GM23248 (cell line): ENCODE data around the gene LRRC28. TPM values are rescaled to one million over a fixed set of nuclear protein-coding genes. Genes with fewer than 3 reads are reported as not detected.

Source experiments
- DNase-seq: peaks from one replicate; pipeline ENCODE4 v3.0.0-alpha.2; 2015
- H2AFZ ChIP-seq: fragments of 200-600 bp; sonication (generic); 2 replicates; pipeline ENCODE4 v1.6.1; 2016; ENCODE audit warnings: antibody characterized with exemption
- H3F3A ChIP-seq: fragments of 200-600 bp; sonication (generic); 2 replicates; pipeline ENCODE4 v1.6.1; 2016; ENCODE audit warnings: mild to moderate bottlenecking, antibody characterized with exemption, mixed run types; ENCODE audit not compliant: insufficient read depth
- H3K27ac ChIP-seq: fragments of 200-600 bp; sonication (generic); 2 replicates; pipeline ENCODE4 v1.5.1; 2016; ENCODE audit warnings: mild to moderate bottlenecking
- H3K27me3 ChIP-seq: fragments of 200-600 bp; sonication (generic); replicated peaks from 2 replicates; pipeline ENCODE4 v1.6.1; 2016; ENCODE audit warnings: mild to moderate bottlenecking; ENCODE audit not compliant: insufficient read depth
- H3K36me3 ChIP-seq: fragments of 200-600 bp; sonication (generic); 2 replicates; pipeline ENCODE4 v1.6.1; 2016; ENCODE audit warnings: low read depth, mild to moderate bottlenecking
- H3K4me1 ChIP-seq: fragments of 200-600 bp; sonication (generic); 2 replicates; pipeline ENCODE4 v1.6.1; 2016; ENCODE audit warnings: mild to moderate bottlenecking; ENCODE audit not compliant: insufficient read depth
- H3K4me2 ChIP-seq: fragments of 200-600 bp; sonication (generic); one replicate; pipeline ENCODE4 v1.6.1; 2016; ENCODE audit warnings: mild to moderate bottlenecking; ENCODE audit not compliant: unreplicated experiment
- H3K4me3 ChIP-seq: fragments of 200-600 bp; sonication (generic); 2 replicates; pipeline ENCODE4 v1.5.1; 2016; ENCODE audit warnings: mild to moderate bottlenecking
- H3K79me2 ChIP-seq: fragments of 200-600 bp; sonication (generic); 2 replicates; pipeline ENCODE4 v1.6.1; 2016; ENCODE audit warnings: mild to moderate bottlenecking; ENCODE audit not compliant: insufficient read depth
- H3K9ac ChIP-seq: fragments of 200-600 bp; sonication (generic); 2 replicates; pipeline ENCODE4 v1.6.1; 2016; ENCODE audit warnings: mild to moderate bottlenecking
- H3K9me2 ChIP-seq: fragments of 200-600 bp; sonication (generic); 2 replicates; pipeline ENCODE4 v1.6.1; 2016; ENCODE audit warnings: mixed run types, mild to moderate bottlenecking, moderate library complexity; ENCODE audit not compliant: insufficient read depth
- H3K9me3 ChIP-seq: fragments of 200-600 bp; sonication (generic); one replicate; pipeline ENCODE4 v1.6.1; 2017; ENCODE audit warnings: low read depth
- H4K20me1 ChIP-seq: fragments of 200-600 bp; sonication (generic); 2 replicates; pipeline ENCODE4 v1.6.0; 2016; ENCODE audit not compliant: insufficient read depth
- EZH2 ChIP-seq: fragments of 200-600 bp; sonication (generic); IDR thresholded peaks from 2 replicates; pipeline ENCODE4 v1.6.1; 2018; ENCODE audit warnings: antibody characterized with exemption, mild to moderate bottlenecking; ENCODE audit not compliant: insufficient read depth, poor library complexity, severe bottlenecking
- EZH2phosphoT487 ChIP-seq: fragments of 200-600 bp; sonication (generic); IDR thresholded peaks from 2 replicates; pipeline ENCODE4 v1.6.1; 2018; ENCODE audit warnings: antibody characterized with exemption, moderate library complexity, mild to moderate bottlenecking, low read depth; ENCODE audit not compliant: insufficient read depth
- WGBS, 2 experiments: methylation state at CpG; one replicate each; pipeline ENCODE4 v1.1.6; 2015 to 2017; ENCODE audit warnings: low lambda C conversion rate in 2 of 2, low coverage in 1 of 2; ENCODE audit errors: missing lambda C conversion rate in 2 of 2; 5-methylcytosine and 5-hydroxymethylcytosine counted together
- in situ Hi-C: fragments of 300-500 bp; cut with MboI; formaldehyde crosslinking; loops from 2 replicates; pipeline ENCODE4 v1.15.0; 2020
- polyA plus RNA-seq: library from polyadenylated mRNA; unstranded; fragments of >200 nt; fragmentation: Nextera tagmentation; extraction: Ambion mirVana; gene quantifications from 2 replicates; pipeline ENCODE4 v1.2.1, GENCODE V29; 2016
- total RNA-seq: library from RNA; depleted of rRNA; stranded (reverse); fragments of >200 nt; shearing (Covaris generic); gene quantifications from 2 replicates; pipeline ENCODE4 v1.2.3, GENCODE V29; 2014

Gene LRRC28
- total and polyA plus RNA-seq, 2 experiments from 2014 or later = 18.4 to 30.8 TPM

DNA sequence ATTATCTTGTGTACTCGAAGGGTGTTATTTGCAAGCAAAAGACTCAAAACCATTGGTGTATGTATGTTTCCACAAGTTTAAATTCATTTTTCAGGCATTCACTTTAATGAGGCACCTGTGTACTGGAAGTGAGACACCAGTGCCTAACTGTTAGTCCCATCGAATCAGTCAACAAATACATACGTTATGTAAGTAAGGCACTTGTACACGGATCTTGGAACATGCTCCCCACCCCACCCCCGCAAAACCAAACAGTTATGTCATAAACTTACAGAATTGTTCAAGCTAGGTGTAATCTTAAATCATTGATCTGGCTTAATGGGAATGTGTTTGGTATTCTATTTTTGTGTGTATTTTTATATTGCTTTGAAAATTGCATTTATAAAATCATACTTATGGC lies 17.1 kb downstream of the LRRC28 start:
- no peak overlapping the region for H3K9ac ChIP-seq
- no peaks in the 10 kb centered on the region for H3K27me3 ChIP-seq
- H3K36me3 ChIP-seq = no peaks in the 10 kb centered on the region
- H2AFZ ChIP-seq = no peak overlapping the region
- no peak for TF ChIP-seq EZH2phosphoT487
- no peak for TF ChIP-seq EZH2
- H3F3A ChIP-seq = no peaks in the 10 kb centered on the region
- no peaks in the 10 kb centered on the region for H3K9me2 ChIP-seq
- H3K4me1 ChIP-seq = no peaks in the 10 kb centered on the region
- 64 to 70% methylated on average over 5 of the region's 5 CpGs for WGBS, 2 experiments
- no peak overlapping the region for H3K4me2 ChIP-seq
- DNase-seq = no peak
- H3K79me2 ChIP-seq = no peaks in the 10 kb centered on the region
- in situ Hi-C loops = loop anchor here (25.0 kb wide), 1 partner anchor 1069 kb away; the partner anchor contains the start of gene ADAMTS17
- H4K20me1 ChIP-seq = no peaks in the 10 kb centered on the region
- no peak overlapping the region for H3K27ac ChIP-seq
- H3K4me3 ChIP-seq = no peak overlapping the region
- H3K9me3 ChIP-seq = no peaks in the 10 kb centered on the region

DNA sequence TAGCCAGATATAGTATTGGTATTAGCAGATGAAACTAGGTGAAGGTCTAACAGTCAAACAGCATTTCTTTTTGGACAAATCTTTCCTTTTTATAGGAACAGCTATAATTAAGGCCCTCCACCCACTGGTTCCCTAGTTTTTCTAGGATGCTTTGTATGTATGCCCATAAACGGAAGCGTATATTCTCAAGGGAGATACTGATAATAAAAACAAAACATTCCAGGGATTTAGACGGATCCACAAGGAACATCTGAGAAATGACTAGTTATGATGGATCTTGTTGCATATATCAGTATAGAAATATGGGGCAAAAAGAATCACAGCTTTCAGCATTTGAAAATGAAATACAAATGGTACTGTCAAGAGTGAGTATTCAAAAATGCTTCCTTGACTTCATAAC lies 22.5 kb downstream of the LRRC28 start:
- no peak overlapping the region for H3K4me3 ChIP-seq
- H3F3A ChIP-seq = no peaks in the 10 kb centered on the region
- H3K9me2 ChIP-seq = no peaks in the 10 kb centered on the region
- no peak overlapping the region for H2AFZ ChIP-seq
- no peak overlapping the region for H3K9ac ChIP-seq
- TF ChIP-seq EZH2phosphoT487 (no peak), EZH2 (no peak)
- H3K27me3 ChIP-seq = no peaks in the 10 kb centered on the region
- no peak overlapping the region for H3K4me2 ChIP-seq
- in situ Hi-C loops = loop anchor here (10.0 to 25.0 kb wide), 2 partner anchors 451 to 1064 kb away; partner anchors contain the start of gene ADAMTS17
- no peaks in the 10 kb centered on the region for H3K9me3 ChIP-seq
- H3K27ac ChIP-seq = no peak overlapping the region
- no peaks in the 10 kb centered on the region for H4K20me1 ChIP-seq
- H3K79me2 ChIP-seq = no peaks in the 10 kb centered on the region
- H3K4me1 ChIP-seq = no peaks in the 10 kb centered on the region
- no peaks in the 10 kb centered on the region for H3K36me3 ChIP-seq
- no peak for DNase-seq
- WGBS, 2 experiments = 65 to 67% methylated on average over 3 of the region's 3 CpGs

GRCh38 chr15:99275061-99275460 lies 23.8 kb downstream of the LRRC28 start:
- in situ Hi-C loops = loop anchor here (10.0 kb wide), 1 partner anchor 450 kb away; no protein-coding TSS in a partner anchor
- Histone ChIP-seq H3K27me3 (no peaks in the 10 kb centered on the region), H3K4me2 (no peak overlapping the region), H3K9me2 (no peaks in the 10 kb centered on the region), H3K79me2 (no peaks in the 10 kb centered on the region), H3K36me3 (no peaks in the 10 kb centered on the region), H2AFZ (no peak overlapping the region), H3K4me3 (no peak overlapping the region), H3K4me1 (no peaks in the 10 kb centered on the region), H3K9me3 (no peaks in the 10 kb centered on the region), H3F3A (no peaks in the 10 kb centered on the region), H3K27ac (no peak overlapping the region), H4K20me1 (no peaks in the 10 kb centered on the region), H3K9ac (no peak overlapping the region)
- TF ChIP-seq EZH2phosphoT487 = no peak
- no peak for TF ChIP-seq EZH2
- 96 to 97% methylated on average over 2 of the region's 2 CpGs for WGBS, 2 experiments
- no peak for DNase-seq

GRCh38 chr15:99275525-99276128 lies 24.3 kb downstream of the LRRC28 start:
- Histone ChIP-seq H3K4me3 (no peak overlapping the region), H3K27me3 (no peaks in the 10 kb centered on the region), H4K20me1 (no peaks in the 10 kb centered on the region), H3K4me1 (no peaks in the 10 kb centered on the region), H3K9me2 (no peaks in the 10 kb centered on the region), H2AFZ (no peak overlapping the region), H3K9me3 (no peaks in the 10 kb centered on the region), H3K9ac (no peak overlapping the region), H3K79me2 (no peaks in the 10 kb centered on the region), H3K4me2 (no peak overlapping the region), H3K27ac (no peak overlapping the region), H3F3A (no peaks in the 10 kb centered on the region), H3K36me3 (no peaks in the 10 kb centered on the region)
- in situ Hi-C loops = loop anchor here (10.0 kb wide), 1 partner anchor 449 kb away; no protein-coding TSS in a partner anchor
- no peak for DNase-seq
- no peak for TF ChIP-seq EZH2phosphoT487
- no peak for TF ChIP-seq EZH2
- WGBS, 2 experiments = 93 to 95% methylated on average over 9 of the region's 9 CpGs
